KOPT-K1 (cell line): ENCODE results near the gene VIPR2.
"Not testable (repeated sequence)": the region's sequence is repeated elsewhere in the genome, so short reads cannot be mapped to it uniquely, and the experiment has no call there.

ENCODE experiments used
- H3K27ac ChIP-seq: fragments of 200-600 bp; sonication (generic); 2 replicates; pipeline ENCODE4 v1.5.1; 2016; ENCODE audit warnings: antibody characterized with exemption, mild to moderate bottlenecking, low read depth, low read length; ENCODE audit not compliant: poor library complexity, severe bottlenecking
- H3K36me3 ChIP-seq: fragments of 200-600 bp; sonication (generic); 2 replicates; pipeline ENCODE4 v1.5.1; 2017; ENCODE audit warnings: antibody characterized with exemption, mild to moderate bottlenecking, low read length, moderate library complexity; ENCODE audit not compliant: insufficient read depth
- H3K9me3 ChIP-seq: fragments of 200-600 bp; sonication (generic); 2 replicates; pipeline ENCODE4 v1.5.1; 2017; ENCODE audit warnings: antibody characterized with exemption, low read length, mild to moderate bottlenecking; ENCODE audit not compliant: insufficient read depth, poor library complexity, severe bottlenecking

The VIPR2 gene

GRCh38 chr7:159137906-159138305 is 6.8 kb downstream of the VIPR2 start:
- Histone ChIP-seq H3K9me3 (no peaks in the 10 kb centered on the region), H3K36me3 (peaks cover 91% of the 10 kb centered on the region), H3K27ac (no peak overlapping the region)

DNA sequence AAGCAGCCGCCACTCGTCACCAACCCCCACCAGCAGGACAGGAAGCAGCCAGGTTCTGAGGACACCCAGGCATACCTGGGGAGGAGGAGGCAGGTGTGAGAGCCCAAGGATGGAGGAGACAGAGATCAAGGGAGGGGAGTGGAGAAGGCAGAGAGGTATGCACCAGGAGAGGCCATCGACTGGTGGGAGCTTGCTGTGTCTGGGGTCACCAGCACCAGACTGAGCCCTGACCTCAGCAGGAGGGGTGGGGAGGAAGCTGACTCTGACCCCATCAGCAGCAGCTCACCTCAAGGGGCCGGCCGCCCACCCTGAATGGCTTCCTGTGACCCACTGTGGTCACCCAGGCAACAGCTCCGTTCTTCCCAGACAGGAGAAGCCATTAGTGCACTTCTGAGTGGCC is 7.8 kb downstream of the VIPR2 start:
- H3K27ac ChIP-seq = no peak overlapping the region
- no peaks in the 10 kb centered on the region for H3K9me3 ChIP-seq
- peaks cover 86% of the 10 kb centered on the region for H3K36me3 ChIP-seq

DNA sequence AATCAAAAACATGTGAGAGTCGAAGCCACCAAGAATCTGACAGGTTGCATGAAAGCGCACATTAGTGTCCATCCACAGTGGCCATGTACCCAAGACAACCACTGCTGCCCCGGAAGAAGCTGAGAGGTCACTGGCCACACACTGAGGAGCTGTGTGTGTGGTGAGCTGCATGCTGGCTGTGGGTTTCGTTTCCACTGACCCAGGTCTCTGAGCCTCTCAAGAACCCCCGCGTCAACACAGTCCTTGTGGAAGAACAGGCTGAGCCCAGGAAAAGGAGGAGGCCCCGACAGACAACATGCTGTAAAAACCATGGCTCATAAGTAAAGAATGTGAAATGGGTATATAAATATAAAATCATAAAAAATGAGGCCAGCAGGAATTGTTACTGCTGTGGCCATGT is 8.2 kb downstream of the VIPR2 start:
- H3K9me3 ChIP-seq = no peaks in the 10 kb centered on the region
- no peak overlapping the region for H3K27ac ChIP-seq
- peaks cover 86% of the 10 kb centered on the region for H3K36me3 ChIP-seq

- H3K27ac ChIP-seq = no peak overlapping the region
- H3K9me3 ChIP-seq = no peaks in the 10 kb centered on the region
- peaks cover 86% of the 10 kb centered on the region for H3K36me3 ChIP-seq
Observed at GRCh38 chr7:159136013-159136412, 8.7 kb downstream of the VIPR2 start.

- not testable (repeated sequence) for H3K27ac ChIP-seq, H3K9me3 ChIP-seq
- peaks cover 79% of the 10 kb centered on the region for H3K36me3 ChIP-seq
Observed at GRCh38 chr7:159132670-159133443, 11.8 kb downstream of the VIPR2 start.

GRCh38 chr7:159130820-159131219 is 13.8 kb downstream of the VIPR2 start:
- H3K27ac ChIP-seq = no peak overlapping the region

GRCh38 chr7:159130199-159130775 is 14.4 kb downstream of the VIPR2 start:
- Histone ChIP-seq H3K36me3 (peaks cover 79% of the 10 kb centered on the region), H3K27ac (no peak overlapping the region), H3K9me3 (peaks cover 2% of the 10 kb centered on the region)

More at GRCh38 chr7:159130820-159131219, 13.8 kb downstream of the VIPR2 start:
- Histone ChIP-seq H3K9me3 (no peaks in the 10 kb centered on the region), H3K36me3 (peaks cover 79% of the 10 kb centered on the region)

DNA sequence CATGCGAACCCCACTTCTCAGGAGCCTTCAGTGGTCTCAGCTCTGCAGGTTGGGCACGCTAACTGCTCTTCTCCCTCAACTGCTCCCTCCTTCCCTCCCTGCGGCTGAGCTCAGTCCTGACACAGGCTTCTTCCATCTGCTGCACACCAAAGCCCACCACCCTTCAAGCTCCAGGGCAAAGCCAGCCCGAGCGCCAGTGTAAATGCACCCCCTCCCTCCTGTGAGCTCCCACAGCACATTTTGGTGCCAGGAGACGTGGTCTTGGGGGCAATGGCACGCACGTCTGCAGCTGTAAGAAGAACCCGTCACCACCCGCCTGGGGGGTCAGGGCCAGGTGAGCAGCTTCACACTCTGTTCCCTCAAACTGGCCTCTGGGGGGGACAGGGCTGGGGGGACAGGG is 15.9 kb downstream of the VIPR2 start:
- H3K36me3 ChIP-seq = peaks cover 80% of the 10 kb centered on the region

DNA sequence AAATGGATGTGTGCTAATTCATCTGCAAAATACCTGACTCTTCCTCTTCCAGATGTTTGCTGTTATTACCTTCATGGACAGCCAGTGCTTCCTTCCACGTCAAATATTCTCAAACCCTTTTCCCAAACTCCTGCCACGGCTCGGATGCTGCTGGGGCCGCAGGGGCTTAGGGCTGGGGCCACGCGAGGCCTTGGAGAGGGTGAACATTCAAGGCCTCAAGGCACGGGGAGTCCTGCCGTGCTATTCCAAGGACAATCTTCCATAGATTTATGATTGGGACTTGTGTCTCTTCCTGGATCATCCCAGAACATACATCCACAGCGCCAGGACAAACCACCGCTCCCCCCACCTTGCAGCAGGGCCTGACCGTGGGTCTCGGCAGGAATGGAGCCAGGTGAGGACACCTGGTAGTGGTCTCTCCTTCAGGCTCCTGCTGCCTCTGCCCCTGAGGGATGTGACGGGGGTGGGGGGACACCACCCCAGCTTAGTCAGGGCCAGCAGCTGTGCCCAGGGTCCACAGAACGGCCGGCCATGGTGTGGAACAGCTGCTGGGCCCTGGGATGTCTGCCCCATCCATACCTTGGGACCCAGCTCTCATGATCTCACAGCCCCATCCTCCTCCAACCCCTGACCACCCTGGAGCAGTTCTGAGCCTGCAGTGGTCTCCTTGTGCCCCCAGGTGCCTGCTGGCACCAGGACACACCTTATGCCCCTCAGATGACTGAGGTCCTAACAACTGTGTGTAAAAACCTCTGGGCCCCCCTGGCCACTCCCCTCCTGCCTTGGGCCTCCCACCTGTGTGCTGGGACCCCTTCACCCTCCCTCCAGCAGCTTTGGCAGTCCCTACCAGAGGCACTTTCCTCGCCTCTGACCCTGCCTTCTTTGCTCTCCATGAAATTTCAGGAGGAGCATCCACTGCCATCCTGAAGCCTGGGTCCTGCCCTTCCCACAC is 16.7 kb downstream of the VIPR2 start:
- Histone ChIP-seq H3K9me3 (peaks cover 21% of the 10 kb centered on the region), H3K36me3 (peaks cover 79% of the 10 kb centered on the region), H3K27ac (peak overlapping the region; percentile 8)

More for the DNA sequence above, 15.9 kb downstream of the VIPR2 start:
- Histone ChIP-seq H3K27ac (peak overlapping the region; percentile 8), H3K9me3 (peaks cover 15% of the 10 kb centered on the region)

GRCh38 chr7:159126311-159127260 is 18.1 kb downstream of the VIPR2 start:
- peaks cover 90% of the 10 kb centered on the region for H3K36me3 ChIP-seq
- peaks cover 21% of the 10 kb centered on the region for H3K9me3 ChIP-seq
- H3K27ac ChIP-seq = no peak overlapping the region

DNA sequence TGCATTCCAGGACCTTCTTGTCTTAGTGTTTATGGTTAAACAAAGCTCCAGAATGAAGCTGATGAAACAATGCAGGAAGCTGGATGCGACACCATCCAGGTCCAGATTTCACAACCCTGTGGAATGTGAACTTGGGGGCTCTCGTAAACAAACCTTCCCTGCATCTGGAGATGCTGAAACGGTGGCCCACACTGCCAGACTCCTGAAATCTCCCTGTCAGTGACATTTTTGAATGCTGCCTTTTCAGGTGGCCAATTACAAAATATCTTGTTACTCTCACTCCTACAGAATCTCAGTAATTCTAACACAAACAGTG is 18.8 kb downstream of the VIPR2 start:
- Histone ChIP-seq H3K9me3 (peaks cover 21% of the 10 kb centered on the region), H3K36me3 (peaks cover 90% of the 10 kb centered on the region), H3K27ac (no peak overlapping the region)

GRCh38 chr7:159125104-159125954 is 19.3 kb downstream of the VIPR2 start:
- H3K36me3 ChIP-seq = peaks cover 90% of the 10 kb centered on the region
- no peak overlapping the region for H3K27ac ChIP-seq
- peaks cover 21% of the 10 kb centered on the region for H3K9me3 ChIP-seq

DNA sequence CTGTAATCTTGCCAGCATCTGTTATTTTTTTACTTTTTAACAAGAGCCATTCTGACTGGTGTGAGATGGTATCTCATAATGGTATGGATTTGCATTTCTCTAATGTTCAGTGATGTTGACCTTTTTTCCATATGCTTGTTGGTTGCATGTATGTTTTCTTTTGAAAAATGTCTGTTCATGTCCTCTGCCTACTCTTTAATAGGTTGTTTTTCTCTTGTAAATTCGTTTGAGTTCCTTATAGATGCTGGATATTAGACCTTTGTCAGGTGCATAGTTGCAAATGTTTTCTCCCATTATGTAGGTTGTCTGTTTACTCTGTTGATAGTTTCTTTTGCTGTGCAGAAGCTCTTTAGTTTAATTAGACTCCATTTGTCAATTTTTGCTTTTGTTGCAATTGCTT is 20.9 kb downstream of the VIPR2 start:
- Histone ChIP-seq H3K9me3 (peaks cover 21% of the 10 kb centered on the region), H3K36me3 (peaks cover 97% of the 10 kb centered on the region)

DNA sequence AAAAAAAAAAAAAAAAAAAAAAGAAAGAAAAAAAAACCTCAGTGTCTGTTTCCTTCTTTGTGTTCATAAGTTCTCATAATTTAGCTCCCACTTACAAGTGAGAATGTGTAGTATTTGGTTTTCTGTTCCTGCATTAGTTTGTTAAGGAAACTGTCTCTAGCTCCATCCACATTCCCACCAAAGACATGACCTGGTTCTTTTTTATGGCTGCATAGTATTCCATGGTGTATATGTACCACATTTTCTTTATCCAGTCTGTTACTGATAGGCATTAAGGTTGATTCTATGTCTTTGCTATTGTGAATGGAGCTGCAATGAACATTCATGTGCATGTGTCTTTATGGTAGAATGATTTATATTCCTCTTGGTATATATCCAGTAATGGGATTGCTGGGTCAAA is 21.4 kb downstream of the VIPR2 start:
- not testable (repeated sequence) for H3K27ac ChIP-seq
- Histone ChIP-seq H3K36me3 (peaks cover 97% of the 10 kb centered on the region), H3K9me3 (peaks cover 21% of the 10 kb centered on the region)

More for the DNA sequence above, 20.9 kb downstream of the VIPR2 start:
- not testable (repeated sequence) for H3K27ac ChIP-seq
